OCI-M1 (cell line): ENCODE measurements around the gene MGST2.

Experiments used
- DNase-seq: peaks from one replicate; lab custom pipeline; 2025; lab: John Stamatoyannopoulos, UW

MGST2 gene

DNA sequence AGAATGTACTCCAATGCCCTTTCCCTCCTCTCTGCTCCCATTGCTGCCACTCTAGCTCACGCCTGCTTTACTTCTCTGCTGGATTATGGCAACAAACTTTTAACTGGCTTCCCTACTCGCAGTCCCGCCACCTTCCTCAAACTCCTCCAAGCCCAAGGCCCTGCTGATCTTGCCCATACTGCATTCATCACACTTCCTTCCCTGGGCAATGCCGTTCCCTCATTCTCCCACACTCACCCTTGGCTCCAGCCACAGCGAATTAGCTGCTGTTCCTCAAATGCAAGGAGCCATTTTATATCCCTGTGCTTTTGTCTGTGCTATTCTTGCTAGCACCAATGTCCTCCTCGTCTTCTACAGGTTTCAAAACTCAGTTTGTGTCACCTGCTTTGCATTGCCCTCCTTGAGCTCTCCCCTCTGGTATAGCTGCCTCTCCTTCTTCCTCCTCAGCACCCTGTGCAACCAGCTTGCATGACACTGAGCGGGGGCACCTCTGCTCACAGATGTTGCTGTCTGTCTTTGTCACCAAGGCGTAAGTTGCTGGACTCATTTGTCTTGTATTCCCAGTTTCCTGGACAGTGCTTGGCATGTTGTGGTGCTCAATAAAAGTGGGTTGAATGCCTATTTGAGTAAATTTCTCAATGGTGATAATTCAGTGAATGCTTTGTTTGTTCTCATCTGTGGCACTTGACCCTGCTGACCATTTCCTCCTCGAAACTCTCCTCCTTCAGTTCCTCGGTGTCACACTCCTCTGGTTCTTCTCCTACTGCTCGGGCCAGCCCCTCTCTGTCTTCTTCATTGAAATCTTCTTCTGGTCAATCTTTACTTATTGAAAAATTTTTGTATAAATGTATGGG lies 22.4 kb upstream of the MGST2 start:
- no peak for DNase-seq

DNA sequence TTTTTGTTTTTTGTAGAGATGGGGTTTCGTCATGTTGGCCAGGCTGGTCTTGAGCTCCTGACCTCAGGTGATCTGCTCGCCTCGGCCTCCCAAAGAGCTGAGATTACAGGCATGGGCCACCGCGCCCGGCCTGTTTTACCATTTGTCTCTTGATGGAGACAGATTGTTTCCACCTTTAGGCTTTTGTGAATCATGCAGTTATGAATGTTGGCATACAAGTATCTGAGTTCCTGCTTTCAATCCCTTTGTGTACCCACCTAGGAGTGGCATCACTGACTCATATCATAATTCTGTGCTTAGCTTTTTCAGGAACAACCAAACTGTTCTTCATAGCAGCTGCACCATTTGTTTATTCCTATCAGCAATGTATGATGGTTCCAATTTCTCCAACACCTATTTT lies 20.2 kb upstream of the MGST2 start:
- no peak for DNase-seq

DNA sequence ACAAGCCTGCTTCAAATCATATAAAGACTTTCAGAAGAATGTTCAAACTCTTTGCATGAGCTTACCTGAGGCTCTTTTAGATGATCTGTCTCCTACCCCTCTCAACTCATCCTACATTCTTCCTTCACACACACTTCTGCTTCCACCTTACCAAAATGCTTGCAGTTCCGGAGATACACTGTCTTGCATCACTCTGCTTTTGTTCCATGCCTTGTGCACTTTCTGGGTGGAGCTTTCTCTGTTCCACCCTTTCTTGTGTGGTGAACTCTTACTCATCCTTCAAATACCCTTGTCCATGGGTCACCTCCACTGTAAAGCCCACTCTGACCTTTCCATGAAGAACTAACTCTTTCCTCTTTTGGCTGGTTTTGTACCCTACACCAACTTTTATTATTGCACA lies 18.4 kb upstream of the MGST2 start:
- DNase-seq = no peak

DNA sequence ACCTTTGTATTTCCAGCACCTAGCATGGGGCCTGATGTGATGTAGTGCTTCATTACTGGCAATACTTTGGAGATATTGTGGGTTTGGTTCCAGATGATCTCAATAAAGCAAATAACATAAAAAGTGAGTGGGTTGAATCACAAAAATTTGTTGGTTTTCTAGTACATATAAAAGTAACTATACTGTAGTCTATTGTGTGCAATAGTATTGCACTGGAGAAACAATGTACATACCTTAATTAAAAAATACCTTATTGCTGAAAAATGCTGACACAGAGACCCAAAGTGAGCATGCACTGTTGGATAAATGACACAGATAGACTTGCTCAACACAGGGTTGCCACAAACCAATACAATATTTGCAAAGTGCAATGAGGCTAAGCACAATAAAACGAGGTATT lies 17.7 kb upstream of the MGST2 start:
- DNase-seq = no peak

DNA sequence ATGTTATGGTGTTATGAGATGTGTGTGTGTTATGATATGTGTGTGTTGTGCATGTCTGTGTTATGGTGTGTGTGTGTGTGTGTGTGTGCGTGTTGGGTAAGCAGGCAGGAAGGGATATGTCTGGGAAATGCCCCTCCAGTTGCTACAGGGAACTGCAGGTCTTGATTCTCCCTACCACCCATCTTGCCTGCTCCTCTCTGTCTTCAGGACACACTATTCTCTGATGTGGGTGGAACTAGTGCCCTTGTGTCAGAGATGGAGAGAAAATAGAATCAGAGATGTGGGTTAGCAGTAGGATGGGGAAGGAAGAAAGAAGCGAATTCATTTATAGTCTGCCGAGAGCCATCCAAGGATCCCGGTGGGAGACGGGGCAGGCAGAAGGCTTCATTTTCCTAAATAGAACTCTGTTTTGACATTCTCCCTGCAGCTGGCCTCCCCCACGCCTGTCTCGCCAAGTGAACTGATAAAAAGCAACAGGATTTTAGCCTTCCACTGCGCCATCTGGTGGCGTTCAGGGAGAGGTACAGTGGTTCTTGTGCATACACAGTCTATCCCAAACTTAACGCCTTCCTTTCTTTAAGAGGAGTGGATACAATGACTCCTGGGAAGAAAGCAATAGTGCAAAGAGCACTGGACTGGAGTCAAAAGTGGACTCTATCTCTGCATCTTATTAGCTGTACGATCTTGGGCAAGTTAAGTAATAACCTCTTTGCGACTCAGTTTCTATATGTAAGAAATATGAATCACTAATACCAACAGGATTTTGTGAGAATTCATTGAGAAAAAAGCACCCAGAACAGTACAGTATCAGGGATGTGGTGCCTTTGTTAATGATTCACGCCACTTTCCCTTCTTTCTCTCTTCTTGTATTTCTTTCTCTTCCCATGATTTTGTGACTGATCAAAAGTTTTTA lies 14.1 kb upstream of the MGST2 start:
- DNase-seq = peak; percentile 92

DNA sequence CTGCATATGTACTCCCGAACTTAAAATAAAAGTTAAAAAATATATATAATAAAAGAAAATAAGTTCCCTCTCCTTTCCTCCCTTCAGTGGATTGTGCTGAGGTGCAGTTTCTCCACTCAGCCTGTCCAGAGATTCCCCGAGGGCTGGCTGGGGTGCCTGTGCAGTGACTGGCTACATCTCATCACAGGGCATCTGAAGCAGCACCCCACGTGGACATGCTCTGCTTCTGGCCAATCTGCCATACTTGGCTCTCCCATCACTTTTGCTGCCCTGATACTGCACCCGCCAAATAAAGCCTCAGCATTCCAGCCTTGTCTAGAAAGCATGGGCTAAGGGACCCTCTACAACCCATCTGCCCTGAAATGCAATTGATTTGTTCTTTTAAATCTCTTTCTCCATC lies 11.1 kb upstream of the MGST2 start:
- no peak for DNase-seq

DNA sequence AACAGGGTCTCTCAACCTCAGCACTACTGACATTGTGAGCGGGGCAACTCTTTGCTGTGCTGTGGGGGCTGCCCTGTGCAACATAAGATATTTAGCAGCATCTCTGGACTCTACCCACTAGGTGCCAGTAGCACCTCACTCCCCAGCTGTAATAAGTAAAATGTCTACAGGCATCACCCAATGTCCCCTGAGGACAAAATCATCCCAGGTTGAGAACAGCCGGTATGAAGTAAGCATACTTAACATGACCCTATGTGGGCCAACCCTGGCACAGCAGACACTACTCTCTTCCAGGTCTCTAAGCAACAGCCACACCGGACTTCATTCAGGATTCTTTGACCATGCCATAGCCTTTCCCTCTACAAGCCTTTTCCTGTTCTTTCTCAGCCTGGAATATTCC lies 10.5 kb upstream of the MGST2 start:
- peak; percentile 60 for DNase-seq

DNA sequence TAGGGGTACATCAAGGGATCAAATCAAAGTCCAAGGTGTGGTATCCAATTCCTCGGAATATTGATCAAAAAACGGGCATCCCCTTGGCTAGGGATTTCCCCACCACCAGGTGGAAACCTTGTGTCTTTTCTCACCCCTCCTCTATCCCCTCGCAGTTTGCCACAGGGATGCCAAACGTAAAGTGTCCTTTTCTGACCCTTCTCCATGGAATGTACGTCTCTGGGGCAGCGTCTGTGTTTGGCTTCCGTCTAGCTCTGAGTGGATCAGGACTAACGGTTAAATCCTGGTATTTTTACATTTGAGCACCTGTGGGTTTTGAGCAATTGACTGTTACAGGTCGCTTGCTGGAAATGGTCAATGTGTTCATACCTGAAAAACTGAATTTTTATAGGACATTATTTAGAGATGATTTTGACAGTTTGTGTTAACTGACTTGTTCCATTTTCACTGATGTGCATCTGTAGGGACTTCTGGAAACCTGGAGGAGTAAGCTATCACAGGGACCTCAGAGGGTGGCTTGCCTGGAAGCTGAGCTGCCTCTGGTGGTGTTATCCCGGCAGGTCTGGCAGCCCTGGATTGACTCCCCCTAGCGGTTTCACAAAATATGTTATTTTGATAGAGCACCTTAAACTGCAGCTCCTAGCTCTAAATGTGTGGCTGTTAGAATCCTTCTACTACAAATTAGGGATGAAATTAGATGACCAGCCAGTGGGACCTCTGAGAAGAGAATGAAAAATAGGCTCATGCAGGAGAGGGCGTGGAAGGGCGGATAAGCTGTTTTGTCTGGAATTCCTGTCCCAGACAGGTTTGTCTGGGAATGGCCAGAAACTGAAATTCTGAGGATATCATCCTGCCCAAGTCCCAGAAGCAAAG lies 8.8 kb upstream of the MGST2 start:
- DNase-seq = peak; percentile 93

DNA sequence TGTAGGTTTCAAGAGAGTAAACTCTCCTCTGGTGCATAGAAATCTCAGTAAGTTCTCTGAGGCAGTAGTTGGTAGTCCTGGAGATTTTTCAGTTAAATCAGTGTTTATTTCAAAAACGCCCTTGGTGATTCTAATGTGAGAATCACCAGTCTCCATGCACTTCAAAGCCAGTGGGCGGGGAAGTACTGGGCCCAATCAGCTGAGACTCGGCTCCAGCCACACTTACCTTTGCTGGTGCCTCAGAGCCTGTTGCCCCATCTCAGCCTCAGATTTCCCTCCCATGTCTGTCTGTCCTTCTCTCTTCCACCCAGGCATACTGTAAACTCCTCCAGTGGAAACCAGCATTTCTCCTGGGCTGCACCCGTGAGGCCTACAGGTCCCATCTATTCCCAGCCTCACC lies 7.4 kb upstream of the MGST2 start:
- DNase-seq = no peak

DNA sequence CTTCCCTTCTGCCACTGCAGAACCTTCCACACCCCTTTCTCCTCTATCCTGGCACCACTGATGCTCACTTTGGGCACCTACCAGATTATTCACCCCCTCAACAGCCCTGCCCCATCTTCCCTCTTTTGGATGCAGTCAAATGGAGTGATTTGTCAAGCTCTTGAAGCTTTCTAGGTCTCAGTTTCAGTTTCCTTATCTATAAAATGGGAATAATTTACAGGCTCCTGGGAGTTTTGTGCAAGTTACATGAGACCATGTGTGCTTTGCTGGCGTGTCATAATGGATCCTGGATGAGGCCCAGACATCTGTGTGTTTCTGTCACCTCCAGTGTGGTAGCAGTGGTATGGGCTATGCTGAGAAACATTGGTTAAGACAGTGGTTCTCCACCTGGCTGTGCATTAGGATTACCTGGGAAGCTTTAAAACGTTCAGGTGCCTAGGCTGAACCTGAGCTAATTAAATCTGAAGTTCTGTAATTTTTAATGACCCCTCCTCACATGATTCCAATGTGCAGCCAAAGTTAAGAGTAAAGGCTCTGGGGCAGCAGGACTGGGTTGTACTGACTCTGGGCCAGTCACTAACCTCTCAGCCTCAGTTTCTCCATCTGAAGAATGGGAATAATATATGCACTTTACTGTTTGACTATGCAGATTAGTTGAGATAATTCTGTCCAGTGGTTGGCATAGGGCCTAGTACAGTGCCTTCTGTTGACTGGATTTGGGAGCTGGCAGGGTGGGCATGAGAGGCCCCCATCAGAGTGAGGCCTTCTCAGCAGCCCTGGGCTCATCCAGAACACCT lies 6.8 kb upstream of the MGST2 start:
- DNase-seq = no peak

DNA sequence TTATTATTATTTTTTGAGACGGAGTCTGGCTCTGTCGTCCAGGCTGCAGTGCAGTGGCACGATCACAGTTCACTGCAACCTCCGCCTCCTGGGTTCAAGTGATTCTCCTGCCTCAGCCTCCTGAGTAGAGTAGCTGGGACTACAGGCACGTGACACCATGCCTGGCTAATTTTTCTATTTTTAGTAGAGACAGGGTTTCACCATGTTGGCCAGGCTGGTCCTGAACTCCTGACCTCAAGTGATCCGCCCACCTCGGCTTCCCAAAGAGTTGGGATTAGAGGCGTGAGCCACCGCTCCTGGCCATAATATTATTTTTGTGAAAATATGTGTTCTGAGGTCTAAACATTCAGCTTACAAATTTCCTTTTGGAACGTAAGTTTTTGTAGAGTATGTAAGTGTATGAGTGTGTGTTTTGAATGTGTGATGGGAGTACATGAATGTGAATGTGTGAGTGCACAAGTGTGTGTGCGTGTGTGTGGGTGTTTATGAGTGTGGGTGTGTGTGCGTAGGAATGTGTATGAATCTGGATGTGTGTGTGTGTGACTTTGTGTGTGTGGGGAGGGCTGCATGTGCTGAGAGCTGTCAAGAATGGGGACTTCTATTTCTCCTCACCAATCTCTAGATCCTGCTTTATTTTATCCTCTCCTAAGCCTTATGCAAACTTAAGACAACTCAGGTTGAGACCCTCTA lies 5.7 kb upstream of the MGST2 start:
- DNase-seq = no peak

DNA sequence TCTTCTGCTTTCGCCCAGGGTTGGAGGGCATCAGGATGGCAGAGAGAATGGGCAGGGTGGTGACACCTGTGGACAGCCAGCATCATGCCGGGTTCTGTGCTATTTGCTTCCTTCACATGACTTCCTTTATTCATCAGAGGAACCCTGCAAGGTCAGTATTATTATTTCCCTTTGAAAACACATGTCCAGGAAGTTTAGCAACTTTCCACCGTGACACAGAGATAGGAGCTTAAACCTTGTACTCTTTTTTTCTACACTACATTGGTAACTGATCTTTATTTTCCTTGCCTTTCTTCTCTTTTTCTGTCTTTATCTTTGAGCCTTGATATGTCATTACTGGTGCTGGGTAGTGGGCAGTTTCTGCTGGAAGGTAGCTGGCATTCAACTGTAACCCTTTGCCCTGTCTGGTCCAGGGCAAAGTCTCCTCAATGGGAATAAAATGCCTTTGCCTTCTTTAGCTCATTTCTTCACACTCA lies 5.0 kb upstream of the MGST2 start:
- no peak for DNase-seq

DNA sequence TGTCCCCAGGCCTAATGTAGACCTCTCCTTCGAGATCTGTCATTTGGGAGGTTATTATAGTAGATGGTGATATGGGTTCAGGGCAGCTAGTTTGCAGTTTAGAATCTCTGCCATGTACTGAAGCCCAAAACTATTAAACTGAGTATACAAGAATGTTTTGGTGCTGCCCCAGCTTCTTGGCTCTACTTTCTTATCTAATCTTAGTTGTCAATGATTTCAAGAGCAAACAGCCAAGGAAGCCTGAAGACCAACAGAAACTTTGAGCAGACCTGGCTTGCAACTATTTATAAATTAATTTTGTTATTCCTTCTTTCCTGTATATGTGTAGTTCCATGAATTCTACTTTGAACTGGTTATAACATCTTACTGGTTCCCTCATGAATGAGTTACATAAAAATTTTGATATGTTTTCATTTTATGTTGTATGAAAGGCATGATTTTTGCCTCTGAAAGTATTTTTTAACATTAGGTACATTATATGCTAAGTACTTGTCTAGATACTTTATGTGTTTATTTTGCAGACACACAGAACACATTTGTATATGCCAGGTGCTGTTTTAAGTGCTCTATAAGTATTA lies 2.0 kb upstream of the MGST2 start:
- DNase-seq = peak; percentile 31

DNA sequence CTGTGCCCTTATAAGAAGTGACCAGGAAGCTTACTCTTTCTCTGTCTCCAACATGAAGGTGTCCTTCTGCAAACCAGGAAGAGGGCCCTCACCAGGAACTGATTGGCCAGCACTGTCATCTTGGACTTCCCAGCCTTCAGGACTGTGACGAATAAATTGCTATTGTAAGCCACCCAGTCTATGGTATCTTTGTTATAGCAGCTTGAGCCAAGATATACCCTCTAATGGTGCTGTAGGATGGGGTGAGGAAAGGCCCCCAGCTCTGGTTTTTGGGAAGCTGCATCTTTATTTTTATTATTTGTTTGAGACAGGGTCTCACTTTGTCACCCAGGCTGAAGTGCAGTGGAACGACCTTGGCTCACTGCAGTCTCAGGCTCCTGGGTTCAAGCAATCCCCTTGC lies 1.2 kb upstream of the MGST2 start:
- no peak for DNase-seq

DNA sequence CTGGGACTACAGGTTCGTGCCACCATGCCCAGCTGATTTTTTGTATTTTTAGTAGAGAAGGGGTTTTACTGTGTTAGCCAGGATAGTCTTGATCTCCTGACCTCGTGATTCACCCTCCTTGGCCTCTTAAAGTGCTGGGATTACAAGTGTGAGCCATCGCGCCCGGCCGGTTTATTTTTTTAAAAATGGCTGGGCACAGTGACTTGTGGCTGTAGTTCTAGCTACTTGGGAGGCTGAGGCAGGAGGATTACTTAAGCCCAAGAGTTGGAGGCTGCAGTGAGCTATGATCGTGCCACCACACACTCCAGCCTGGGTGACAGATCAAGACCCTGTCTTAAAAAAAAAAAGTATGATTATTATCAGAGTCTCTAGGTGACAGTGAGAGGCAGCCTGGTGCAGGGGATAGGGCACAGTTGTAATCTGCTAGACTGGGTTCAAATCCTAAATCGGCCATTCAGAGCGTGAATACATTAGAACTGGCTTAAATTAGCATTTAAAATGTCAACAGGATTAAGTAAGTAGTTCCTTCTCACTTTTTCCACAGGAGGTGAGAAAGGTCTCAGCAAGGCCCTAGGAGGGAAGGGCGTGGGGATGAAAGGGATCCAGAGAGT lies 435 bp upstream of the MGST2 start:
- DNase-seq = no peak

DNA sequence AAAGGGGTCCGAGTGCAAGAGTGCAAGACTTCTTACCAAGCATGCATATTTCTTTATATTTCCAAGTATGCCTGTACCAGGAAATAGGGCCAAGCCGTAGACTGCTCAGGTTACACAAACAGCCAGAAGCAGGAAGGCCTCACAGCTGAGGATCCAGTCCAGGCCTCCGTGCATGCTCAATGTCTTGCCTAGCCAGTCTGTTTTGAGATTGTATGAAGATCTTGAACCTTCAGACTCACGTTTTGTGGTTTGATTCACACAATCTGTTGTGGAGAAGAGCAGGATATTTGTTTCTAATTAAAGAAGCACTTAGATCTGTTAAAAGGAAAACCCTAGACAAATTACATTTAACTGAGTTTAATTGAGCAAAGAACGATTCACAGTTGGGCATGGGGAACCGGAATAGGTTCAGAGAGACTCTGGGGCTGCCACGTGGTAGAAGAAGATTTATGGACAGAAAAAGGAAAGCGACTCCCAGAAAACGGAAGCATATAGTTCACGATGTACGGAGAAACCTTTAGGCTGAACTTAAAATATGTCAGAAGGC lies 1.2 kb downstream of the MGST2 start:
- DNase-seq = peak; percentile 94

DNA sequence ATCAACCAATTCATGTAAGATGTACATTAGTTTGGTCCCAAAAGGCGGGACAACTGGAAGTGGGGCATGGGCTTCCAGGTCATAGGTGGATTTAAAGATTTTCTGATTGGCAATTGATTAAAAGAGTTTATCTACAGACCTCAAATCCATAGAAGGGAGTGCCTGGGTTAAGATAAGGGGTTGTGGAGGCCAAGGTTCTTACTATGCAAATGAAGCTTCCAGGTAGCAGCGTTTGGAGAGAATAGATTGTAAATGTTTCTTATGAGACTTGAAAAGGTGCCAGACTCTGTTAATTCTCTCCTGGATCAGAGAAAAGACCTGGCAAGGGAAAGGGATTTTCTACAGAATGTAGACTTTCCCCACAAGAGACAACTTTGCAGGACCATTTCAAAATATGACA lies 2.4 kb downstream of the MGST2 start:
- DNase-seq = peak; percentile 59

DNA sequence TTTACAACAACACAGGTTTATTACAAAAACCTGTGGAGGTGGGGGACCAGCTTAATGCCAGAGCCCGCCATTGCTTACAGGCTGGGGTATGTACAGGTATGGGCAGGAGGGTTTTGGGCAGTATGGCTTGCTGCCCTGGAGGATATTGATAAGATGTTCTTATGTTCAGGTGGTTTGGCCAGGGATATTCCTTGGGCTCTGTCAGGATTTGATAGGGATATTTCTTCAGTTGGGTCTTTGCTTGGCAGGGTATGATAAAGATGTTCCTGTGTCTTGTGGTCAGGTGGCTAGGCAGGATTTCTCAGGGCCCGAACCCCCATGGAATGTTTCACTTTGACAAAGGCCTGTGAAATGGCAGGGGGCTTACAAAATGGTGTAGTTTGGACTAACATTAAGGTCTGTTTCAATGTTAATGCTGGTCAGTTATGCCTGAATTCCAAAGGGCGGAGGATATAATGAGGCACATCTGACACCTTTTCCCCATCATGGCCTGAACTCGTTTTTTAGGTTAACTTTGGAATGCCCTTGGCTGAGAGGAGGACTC lies 3.1 kb downstream of the MGST2 start:
- peak; percentile 67 for DNase-seq

DNA sequence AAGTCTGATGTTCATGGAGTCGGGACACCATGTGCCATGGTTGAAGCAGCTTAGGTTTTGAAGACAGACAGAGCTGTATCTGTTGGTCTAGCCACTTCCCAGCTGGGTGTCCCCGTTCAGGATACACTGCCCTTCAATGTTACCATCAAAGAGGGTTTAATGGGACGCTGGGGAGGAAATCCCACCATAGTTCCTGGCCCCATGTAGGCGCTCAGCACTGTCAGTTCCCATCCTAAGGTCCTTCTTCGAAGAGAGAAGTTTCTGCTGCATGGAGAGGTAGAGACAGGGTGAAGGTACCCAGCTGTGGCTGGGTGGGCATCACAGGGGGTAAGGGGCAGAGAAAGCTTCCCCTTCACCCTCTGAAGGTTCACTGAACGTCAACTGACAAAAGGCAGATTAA lies 3.7 kb downstream of the MGST2 start:
- no peak for DNase-seq
